Esophagus squamous epithelium (tissue), 5 donors: ENCODE data around the gene IGFBP3. TPM values are rescaled to one million over a fixed set of nuclear protein-coding genes. Genes with fewer than 3 reads are reported as not detected.

Source experiments
- DNase-seq: peaks from one replicate; lab custom pipeline; 2025; lab: John Stamatoyannopoulos, UW
- H3K27ac ChIP-seq, 4 donors: fragments of 200-600 bp; sonication (generic); one replicate each; pipeline ENCODE4 v1.5.1; 2016 to 2019; ENCODE audit warnings: mild to moderate bottlenecking in 1 of 4
- H3K27me3 ChIP-seq, 4 donors: fragments of 200-600 bp; sonication (generic); 1 replicate in 3 of 4; 2 replicates in 1 of 4; pipeline versions ENCODE4 v1.5.1 to v1.6.0; 2017 to 2021; ENCODE audit warnings: antibody characterized with exemption in 1 of 4
- H3K36me3 ChIP-seq, 3 donors: fragments of 200-600 bp; sonication (generic); one replicate each; pipeline ENCODE4 v1.5.1; 2016 to 2019
- H3K4me1 ChIP-seq, 3 donors: fragments of 200-600 bp; sonication (generic); one replicate each; pipeline ENCODE4 v1.5.1; 2017 to 2019
- H3K4me3 ChIP-seq, 4 donors: fragments of 200-600 bp; sonication (generic); 1 replicate in 3 of 4; 2 replicates in 1 of 4; pipeline ENCODE4 v1.5.1; 2016 to 2019; ENCODE audit warnings: mild to moderate bottlenecking in 2 of 4, moderate library complexity in 1 of 4
- H3K9me3 ChIP-seq, 3 donors: fragments of 200-600 bp; sonication (generic); one replicate each; pipeline ENCODE4 v1.5.1; 2016 to 2019
- POLR2A ChIP-seq, 4 donors: fragments of 450-650 bp; IDR thresholded peaks; one replicate each; pipeline ENCODE4 v1.6.1; 2017; ENCODE audit warnings: antibody characterized with exemption in 4 of 4, mild to moderate bottlenecking in 4 of 4, moderate library complexity in 3 of 4
- WGBS, 2 donors: methylation state at CpG; one replicate each; pipeline ENCODE4 v1.1.5; 2018; 5-methylcytosine and 5-hydroxymethylcytosine counted together
- intact Hi-C: fragments of 100-400 bp; cut with DNase I; formaldehyde crosslinking; loops from one replicate; pipeline ENCODE4 v1.15.0; 2022
- total RNA-seq, 4 donors: library from RNA; depleted of rRNA; stranded (reverse); fragments of >200 nt; gene quantifications; one replicate each; pipeline ENCODE4 v1.1.0, GENCODE V29; 2016
- TF ChIP-seq, protein P1 (sequence below), 6 experiments: fragments of 450-650 bp in 4 of 6; fragments of 200-600 bp in 2 of 6; sonication (generic) in 2 of 6; IDR thresholded peaks; one replicate each; pipeline ENCODE4 v1.5.1; 2016 to 2019; ENCODE audit warnings: antibody characterized with exemption in 6 of 6, mild to moderate bottlenecking in 4 of 6, moderate library complexity in 4 of 6
- donor health status: DM: yes; HTN: yes; CAD: no.

The IGFBP3 gene
- total RNA-seq, 4 donors from 2014 or later, result 11.8 to 68.4 (median 47.9) TPM

DNA sequence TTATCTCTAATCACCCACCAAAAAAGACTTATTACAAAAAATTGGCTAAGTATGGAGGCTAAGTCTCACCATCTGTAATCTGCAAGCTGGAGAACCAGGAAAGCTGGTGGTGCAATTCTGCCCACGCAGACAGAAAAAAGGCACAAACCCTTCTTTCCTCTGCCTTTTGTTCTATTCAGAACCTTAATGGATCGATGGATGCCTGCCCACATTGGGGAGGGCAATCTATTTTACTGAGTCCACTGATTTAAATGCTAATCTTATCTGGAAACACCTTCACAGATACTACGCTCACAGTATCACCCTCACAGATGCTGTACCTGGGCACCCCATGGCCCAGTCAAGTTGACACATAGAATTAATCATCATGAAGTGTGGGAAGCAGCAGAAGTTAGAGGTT is 10.2 kb downstream of the IGFBP3 start:
- TF ChIP-seq, protein P1, sequence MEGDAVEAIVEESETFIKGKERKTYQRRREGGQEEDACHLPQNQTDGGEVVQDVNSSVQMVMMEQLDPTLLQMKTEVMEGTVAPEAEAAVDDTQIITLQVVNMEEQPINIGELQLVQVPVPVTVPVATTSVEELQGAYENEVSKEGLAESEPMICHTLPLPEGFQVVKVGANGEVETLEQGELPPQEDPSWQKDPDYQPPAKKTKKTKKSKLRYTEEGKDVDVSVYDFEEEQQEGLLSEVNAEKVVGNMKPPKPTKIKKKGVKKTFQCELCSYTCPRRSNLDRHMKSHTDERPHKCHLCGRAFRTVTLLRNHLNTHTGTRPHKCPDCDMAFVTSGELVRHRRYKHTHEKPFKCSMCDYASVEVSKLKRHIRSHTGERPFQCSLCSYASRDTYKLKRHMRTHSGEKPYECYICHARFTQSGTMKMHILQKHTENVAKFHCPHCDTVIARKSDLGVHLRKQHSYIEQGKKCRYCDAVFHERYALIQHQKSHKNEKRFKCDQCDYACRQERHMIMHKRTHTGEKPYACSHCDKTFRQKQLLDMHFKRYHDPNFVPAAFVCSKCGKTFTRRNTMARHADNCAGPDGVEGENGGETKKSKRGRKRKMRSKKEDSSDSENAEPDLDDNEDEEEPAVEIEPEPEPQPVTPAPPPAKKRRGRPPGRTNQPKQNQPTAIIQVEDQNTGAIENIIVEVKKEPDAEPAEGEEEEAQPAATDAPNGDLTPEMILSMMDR (IDR thresholded peaks at IDR 0.05), result no peak
- TF ChIP-seq POLR2A (IDR thresholded peaks at IDR 0.05), result no peak
- H3K4me1 ChIP-seq, result no peaks in the 10 kb centered on the region
- WGBS, 2 donors, result 87 to 89% methylated on average over 3 of the region's 3 CpGs
- H3K4me3 ChIP-seq, result no peak overlapping the region
- H3K27ac ChIP-seq, result no peak overlapping the region
- no peaks in the 10 kb centered on the region for H3K9me3 ChIP-seq
- peaks cover 0 to 4% (median 0%) of the 10 kb centered on the region in 4 donors for H3K27me3 ChIP-seq
- intact Hi-C loops, result loop anchor here (10.0 kb wide), 1 partner anchor 1344 kb away; no protein-coding TSS in a partner anchor
- DNase-seq, result no peak
- H3K36me3 ChIP-seq, result peaks cover 0 to 9% (median 0%) of the 10 kb centered on the region in 3 donors

DNA sequence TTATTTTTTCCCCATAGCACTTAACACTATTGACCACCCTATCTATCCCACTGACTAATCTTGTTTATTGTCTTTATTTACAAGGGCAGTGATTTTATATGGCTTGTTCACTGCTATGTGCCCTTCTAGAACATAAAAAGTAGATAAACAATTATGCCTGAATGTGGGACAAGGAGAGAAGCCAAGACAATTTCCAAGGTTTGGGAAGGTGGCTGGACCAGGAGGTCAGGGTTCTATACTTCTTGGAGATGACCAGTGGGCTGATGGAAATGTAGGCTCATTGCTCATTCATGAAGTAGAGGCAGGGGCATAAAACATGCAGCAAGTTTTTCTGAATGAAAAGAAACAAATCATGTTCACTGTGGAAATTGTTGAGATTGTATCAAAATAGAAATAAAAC is 11.5 kb downstream of the IGFBP3 start:
- no peaks in the 10 kb centered on the region for H3K9me3 ChIP-seq
- no peak for DNase-seq
- no peak overlapping the region for H3K27ac ChIP-seq
- no peaks in the 10 kb centered on the region for H3K27me3 ChIP-seq
- TF ChIP-seq, protein P1 (IDR thresholded peaks at IDR 0.05), result no peak
- TF ChIP-seq POLR2A (IDR thresholded peaks at IDR 0.05), result no peak
- no peaks in the 10 kb centered on the region for H3K4me1 ChIP-seq
- H3K4me3 ChIP-seq, result no peak overlapping the region
- intact Hi-C loops, result no loop called here
- peaks cover 0 to 7% (median 0%) of the 10 kb centered on the region in 3 donors for H3K36me3 ChIP-seq

DNA sequence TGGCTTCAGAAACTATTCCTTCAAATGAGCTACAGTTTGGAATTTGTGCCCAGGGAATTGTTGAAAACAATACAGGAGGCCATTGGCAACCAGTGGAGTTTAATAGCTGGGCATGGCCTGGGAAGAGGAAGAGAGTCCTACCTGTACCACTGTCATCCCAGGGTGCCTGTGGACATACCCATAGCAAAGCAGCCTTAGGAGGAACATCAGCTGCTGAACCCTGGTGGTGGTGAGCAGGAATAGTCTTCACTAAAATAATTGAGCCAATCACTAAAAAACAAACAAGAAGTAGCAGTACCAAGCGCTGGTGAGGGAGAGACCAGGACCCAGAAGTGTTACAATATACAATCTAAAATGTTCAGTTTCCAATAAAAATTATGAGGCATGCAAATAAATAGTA is 18.3 kb downstream of the IGFBP3 start:
- TF ChIP-seq POLR2A (IDR thresholded peaks at IDR 0.05), result no peak
- TF ChIP-seq, protein P1 (IDR thresholded peaks at IDR 0.05), result no peak
- Histone ChIP-seq H3K36me3 (no peaks in the 10 kb centered on the region), H3K4me1 (no peaks in the 10 kb centered on the region), H3K9me3 (no peaks in the 10 kb centered on the region), H3K27me3 (peaks cover 0 to 11% (median 0%) of the 10 kb centered on the region in 4 donors), H3K27ac (no peak overlapping the region), H3K4me3 (no peak overlapping the region)
- intact Hi-C loops, result no loop called here
- WGBS, 2 donors, result 75 to 86% methylated on average over 1 of the region's 1 CpG
- no peak for DNase-seq

DNA sequence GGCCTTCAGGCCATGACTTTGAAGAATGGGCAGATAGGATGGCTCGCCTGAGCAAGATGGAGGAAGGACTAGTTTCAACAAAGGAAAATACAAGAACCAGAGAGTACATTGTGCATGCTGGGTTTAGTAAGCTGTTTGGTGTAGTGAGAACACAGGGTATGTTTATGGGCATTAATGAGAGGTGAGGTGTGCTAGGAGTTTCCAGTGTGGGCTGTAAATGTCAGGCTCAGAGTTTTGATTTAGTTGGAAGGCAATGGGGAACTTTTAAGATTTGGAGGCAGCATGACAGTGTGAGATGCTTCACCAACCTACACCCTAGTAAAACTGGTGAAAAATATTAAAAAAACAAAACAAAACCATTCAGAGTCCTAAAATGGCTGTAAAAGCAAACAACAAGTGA is 19.5 kb downstream of the IGFBP3 start:
- H3K9me3 ChIP-seq, result no peaks in the 10 kb centered on the region
- no peak overlapping the region for H3K27ac ChIP-seq
- 68 to 87% methylated on average over 1 of the region's 1 CpG for WGBS, 2 donors
- no peak for TF ChIP-seq POLR2A (IDR thresholded peaks at IDR 0.05)
- TF ChIP-seq, protein P1 (IDR thresholded peaks at IDR 0.05), result no peak
- no peaks in the 10 kb centered on the region for H3K4me1 ChIP-seq
- H3K36me3 ChIP-seq, result no peaks in the 10 kb centered on the region
- H3K4me3 ChIP-seq, result no peak overlapping the region
- H3K27me3 ChIP-seq, result peaks cover 0 to 15% (median 0%) of the 10 kb centered on the region in 4 donors
- intact Hi-C loops, result no loop called here
- DNase-seq, result no peak

- Histone ChIP-seq H3K4me3 (no peak overlapping the region), H3K9me3 (no peaks in the 10 kb centered on the region), H3K27me3 (peaks cover 0 to 41% (median 0%) of the 10 kb centered on the region in 4 donors), H3K4me1 (no peaks in the 10 kb centered on the region), H3K36me3 (no peaks in the 10 kb centered on the region), H3K27ac (no peak overlapping the region)
- TF ChIP-seq POLR2A (IDR thresholded peaks at IDR 0.05), result no peak
- TF ChIP-seq, protein P1 (IDR thresholded peaks at IDR 0.05), result no peak
- DNase-seq, result no peak
- intact Hi-C loops, result no loop called here
- WGBS, 2 donors, result 59 to 80% methylated on average over 2 of the region's 2 CpGs
Observed at GRCh38 chr7:45898222-45898621, 22.9 kb downstream of the IGFBP3 start.
